HTR-8/SVneo (cell line): ENCODE results near the gene CHPT1.
"Not testable (repeated sequence)": the region's sequence is repeated elsewhere in the genome, so short reads cannot be mapped to it uniquely, and the experiment has no call there.

Experiments used
- DNase-seq: peaks from one replicate; pipeline ENCODE4 v3.0.0; 2011; ENCODE audit warnings: low spot score, mixed read lengths; ENCODE audit not compliant: insufficient read length
- FAIRE-seq: peaks from 2 replicates; lab custom pipeline; 2011; peaks lifted over from hg19 to GRCh38; lab: Jason Lieb, UNC

The CHPT1 gene

DNA sequence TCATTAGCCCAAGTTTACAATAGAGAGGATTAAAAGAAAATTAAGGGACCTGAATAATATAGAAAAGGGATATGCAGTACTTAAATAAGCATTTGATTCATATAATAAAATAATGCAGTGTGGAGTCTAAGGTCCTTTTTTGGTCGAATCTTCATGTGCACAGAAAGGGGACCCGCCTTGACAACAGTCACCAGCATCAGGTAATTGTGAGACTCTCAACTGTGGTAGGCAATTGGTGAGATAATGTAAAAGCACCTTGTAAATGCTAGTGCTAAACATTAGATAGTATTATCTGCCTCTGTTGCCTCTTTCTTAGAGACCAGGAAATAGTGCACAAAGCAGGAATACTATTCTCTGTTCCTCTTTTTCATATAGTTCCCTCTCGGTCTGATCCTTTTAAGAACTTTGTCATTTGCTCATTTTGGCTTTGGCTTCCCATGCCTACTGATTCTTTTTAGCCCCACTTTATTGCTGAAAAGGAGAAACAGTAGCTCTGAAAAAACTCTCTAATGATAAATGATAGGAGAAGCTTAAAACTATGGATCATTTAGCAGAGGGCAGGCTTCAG lies 17.5 kb downstream of the CHPT1 start:
- DNase-seq (no peak), FAIRE-seq (no peak)

DNA sequence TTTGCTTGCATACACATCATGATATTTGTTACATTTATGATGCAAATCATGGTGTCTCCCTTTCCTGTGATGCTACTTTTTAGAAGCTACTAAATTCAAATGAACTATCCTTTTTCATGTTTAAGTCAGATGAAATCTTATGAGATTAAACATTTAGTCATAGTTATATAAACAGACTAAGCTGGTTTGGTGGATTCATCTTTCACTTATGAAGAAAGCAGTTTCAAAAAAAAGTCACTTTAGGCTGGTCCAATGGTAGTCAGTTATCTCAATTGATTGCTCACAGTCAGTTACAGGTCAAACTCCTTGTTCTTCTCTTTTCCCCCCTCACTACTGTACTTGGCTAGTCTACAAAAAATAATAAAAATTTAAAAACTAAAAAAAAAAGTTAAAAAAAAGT lies 22.1 kb downstream of the CHPT1 start:
- DNase-seq (no peak), FAIRE-seq (no peak)

DNA sequence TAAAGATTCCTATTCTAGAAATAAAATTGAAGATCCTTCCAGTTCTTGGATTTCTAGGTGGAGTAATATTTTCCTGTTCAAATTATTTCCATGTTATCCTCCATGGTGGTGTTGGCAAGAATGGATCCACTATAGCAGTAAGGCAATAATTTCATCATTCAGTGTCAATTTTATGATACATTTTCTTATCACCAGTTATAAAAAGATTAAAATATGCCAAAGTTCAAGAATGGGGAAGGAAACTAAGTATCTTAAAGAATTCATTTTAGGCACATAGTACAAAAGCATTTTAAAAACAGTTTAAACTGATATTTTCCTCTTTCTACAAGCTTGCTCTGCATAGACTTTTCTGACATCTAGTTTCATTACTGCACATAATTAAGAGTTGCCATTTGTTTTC lies 22.7 kb downstream of the CHPT1 start:
- FAIRE-seq (no peak), DNase-seq (no peak)

DNA sequence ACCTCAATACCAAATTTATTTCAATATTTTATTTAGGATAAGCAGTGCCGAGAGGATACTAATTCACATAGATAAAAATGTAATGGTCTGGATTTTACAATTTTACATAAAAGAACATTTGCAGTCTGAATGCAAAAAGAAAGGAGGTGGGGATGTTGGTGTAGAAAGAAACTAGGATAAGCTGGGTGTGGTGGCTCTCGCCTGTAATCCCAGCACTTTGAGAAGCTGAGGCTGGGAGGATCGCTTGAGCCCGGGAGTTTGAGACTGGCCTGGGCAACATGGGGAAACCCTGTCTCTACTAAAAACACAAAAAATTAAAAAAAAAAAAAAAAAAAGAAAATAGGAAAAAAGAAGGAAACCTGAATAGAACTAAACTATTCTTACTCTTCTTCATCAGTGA lies 25.0 kb downstream of the CHPT1 start:
- FAIRE-seq, result no peak
- no peak for DNase-seq

DNA sequence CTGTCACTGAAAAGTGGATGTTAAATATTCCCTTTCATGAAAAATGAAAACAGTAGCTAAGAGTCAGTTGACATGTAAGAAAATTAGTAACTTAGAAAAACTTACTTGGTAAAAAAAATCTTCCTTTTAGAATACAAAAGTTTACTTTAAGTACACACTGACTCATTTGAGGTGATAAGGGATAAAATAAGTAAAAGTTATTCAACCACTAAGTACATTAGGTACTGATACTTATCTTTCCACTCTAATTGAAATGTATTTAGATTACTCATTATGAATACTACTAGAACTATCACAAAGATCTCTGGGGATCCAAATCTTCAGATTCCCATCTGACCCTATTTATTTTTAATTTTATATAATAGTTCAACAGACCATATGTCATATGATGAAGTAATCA lies 29.7 kb downstream of the CHPT1 start:
- FAIRE-seq (no peak), DNase-seq (no peak)

DNA sequence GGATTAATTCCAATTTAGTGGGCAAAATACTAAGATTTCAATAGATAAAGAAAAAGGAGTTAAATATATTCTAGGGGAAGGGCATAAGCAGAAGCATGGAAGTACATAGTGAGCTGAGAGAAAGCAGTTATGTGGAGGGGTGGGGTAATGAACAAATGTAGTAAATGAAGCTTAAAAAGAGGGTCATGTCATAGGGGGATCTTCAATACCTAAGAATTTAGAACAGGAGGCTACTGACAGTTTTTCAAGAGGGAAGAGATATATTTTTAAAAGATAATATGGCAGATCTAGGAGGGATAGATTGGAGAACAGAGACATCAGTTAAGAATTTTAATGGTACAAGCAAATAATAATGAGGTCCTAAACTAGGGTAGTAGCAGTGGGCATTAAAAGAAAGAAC lies 32.4 kb downstream of the CHPT1 start:
- DNase-seq (no peak), FAIRE-seq (no peak)

DNA sequence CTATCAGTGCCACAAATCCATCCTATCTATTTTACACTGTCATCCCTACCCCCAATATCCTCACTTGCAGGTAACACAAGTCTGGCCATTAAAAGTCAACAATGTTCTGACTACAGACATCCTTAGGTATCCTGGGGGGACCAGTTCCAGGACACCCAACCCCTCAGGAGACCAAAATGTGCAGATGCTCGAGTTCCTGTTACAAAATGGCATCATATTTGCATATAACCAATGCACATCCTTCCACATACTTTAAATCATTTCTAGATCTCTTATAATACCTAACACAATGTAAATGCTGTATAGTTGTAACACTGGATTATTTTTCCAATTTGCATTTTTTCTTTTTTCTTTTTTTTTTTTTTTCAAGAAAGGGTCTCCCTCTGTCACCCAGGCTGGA lies 34.9 kb downstream of the CHPT1 start:
- no peak for FAIRE-seq
- DNase-seq, result no peak

- no peak for FAIRE-seq
- DNase-seq, result no peak
Measured at GRCh38 chr12:101733166-101733565, 35.7 kb downstream of the CHPT1 start.

DNA sequence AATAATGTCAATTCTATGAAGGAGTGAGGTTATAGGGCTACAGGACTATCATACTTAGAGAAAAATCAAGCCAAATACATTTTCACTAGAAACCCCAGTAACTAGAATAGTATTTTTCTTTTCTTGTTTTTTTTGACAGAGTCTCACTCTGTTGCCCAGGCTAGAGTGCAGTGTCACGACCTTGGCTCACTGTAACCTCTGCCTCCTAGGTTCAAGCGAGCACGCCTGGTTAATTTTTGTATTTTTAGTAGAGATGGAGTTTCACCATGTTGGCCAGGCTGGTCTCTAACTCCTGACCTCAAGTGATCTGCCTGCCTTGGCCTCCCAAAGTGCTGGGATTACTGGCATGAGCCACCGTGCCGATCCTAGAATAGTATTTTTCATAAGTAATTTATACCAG lies 37.0 kb downstream of the CHPT1 start:
- not testable (repeated sequence) for FAIRE-seq, DNase-seq

DNA sequence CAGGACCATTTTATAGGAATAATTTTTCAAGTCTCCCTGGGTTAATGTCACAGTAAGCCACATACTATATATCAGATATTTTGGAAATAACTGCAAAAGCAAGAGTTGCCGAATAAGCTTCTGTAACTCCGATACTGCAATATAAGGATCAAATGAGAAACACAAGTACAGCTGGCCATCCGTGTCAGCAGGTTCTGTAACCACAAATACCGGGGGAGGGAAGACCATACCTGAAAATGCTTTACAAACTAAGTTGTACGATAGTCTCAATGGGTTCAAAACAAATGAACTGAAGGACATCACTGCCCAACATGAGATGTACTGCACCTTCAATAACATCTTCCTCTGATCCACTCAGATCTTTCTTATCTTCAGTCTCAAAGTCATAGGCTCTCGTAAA lies 40.0 kb downstream of the CHPT1 start:
- no peak for FAIRE-seq
- DNase-seq, result no peak

DNA sequence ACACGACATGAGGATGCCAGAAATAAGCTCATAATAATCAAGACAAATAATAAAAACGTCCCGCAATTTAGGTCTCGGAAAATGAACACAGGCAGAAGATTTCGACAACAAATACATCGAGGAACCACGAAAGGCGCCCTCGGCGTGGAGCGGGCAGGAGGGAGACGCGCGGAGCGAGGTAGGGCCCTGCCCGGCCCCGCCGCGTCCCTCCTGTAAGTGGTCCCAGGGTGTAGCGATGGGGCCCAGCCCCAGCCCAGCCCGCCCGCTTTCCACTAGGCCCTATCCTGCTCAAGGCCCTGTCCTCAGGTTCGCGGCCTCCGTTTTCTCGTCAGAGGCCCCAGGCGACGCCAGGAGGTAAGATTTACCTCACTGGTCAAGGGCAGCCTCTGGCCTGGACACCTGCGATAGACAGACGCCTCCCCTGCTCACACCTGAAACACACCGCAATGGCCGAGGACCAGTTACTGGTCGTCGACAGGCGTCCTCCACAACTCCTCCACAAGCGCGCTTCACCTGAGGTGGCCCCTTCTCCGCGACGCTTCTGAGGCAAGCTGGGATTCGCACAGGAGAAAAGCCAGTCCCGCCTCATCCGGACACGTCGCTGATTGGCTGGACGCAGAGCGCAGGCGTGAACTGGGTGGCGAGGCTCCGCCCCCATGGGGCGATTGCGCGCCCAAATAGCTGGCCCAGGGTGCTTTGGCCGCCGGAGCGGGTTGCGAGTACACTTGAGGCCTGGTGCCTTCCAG lies 41.7 kb downstream of the CHPT1 start, which contains the start of gene SYCP3:
Gene SYCP3 (minus strand): TSS at position 543 of the 746 bp plus-strand sequence. CDS start 1,527 bp downstream, outside the sequence.
- no peak for DNase-seq
- no peak for FAIRE-seq

GRCh38 chr12:101740566-101740965 lies 43.1 kb downstream of the CHPT1 start:
- DNase-seq (no peak), FAIRE-seq (no peak)

DNA sequence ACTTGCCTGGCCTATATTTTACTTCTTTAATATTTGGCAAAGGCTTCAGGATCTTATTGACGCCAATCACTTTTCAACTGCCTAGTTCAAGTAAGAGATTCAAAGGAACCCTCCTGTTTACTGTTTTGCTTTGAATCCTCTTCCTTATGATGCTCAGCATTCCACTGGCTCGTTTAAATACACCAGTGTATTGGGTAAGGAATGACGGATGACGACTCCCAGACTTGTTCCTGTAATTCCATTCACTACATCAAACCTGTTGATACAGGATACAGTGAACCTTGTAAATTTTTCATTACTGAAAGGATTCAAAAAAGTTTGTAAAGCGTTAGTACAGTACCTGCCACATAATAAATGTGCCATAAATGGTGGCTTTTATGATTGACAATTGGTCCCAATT lies 43.5 kb downstream of the CHPT1 start:
- FAIRE-seq, result no peak
- no peak for DNase-seq

DNA sequence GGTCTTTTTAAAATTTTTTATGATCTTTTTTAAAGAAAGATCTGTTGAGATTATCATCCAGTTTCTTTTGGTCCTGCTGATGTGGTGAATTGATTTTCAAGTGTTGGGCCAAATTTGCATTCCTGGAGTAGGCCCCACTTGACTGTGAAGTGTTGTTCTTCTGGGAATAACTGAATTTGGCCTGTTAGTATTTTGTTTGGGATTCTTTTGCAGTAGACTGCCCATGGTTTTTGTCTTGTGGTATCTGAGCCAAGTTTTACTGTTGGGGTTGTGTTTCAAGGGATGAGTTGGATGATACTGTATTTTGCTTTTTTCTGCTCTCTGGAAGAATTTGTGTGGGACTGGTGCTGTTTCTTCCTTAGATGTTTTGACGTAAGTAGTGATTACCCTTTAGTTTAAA lies 45.8 kb downstream of the CHPT1 start:
- DNase-seq, result no peak
- FAIRE-seq, result no peak

DNA sequence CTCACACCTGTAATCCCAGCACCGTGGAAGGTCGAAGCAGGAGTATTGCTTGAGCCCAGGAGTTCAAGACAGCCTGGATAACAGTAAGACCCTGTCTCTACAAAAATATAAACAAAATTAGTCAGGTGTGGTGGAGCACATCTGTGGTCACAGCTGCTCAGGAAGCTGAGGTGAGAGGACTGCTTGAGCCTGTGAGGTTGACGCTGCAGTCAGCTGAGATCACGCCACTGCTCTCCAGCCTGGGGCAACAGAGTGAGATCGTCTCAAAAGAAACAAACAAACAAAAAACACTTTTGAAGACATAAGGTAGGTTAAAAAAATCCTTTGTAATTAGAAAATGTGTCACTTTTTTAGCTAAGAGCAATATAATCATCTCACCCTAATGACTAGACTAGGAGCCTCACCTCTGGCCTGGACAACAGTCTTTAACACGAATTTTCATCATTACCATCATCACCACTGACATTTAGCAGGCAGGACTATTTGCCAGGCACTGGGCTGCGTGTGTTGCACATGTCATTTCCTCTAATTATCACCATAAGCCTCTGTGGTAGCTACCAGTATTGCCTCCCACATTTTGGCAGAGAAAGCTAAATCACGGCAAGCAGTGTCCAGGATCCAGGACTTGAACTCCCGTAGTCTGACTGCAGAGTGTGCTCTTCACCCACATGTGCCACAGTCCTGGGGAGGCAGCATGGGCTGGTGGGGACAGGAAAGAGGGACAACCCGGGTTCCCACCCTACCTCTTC lies 46.5 kb downstream of the CHPT1 start:
- DNase-seq, result no peak
- FAIRE-seq, result no peak

DNA sequence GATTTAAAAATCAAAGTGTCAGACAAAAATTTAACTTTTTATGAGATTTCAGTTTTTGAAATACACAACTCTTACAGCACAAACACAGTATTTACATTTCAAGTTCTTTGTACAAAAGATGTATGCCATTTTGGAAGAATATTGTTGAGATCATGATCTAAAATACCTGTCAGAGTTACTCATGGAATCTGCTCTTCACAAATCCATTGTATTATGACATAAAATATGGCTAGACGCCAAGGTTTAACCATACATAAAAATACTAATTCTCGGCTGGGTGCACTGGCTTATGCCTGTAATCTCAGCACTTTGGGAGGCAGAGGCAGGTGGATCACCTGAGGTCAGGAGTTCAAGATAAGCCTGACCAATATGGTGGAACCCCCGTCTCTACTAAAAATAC lies 48.0 kb downstream of the CHPT1 start:
- DNase-seq (no peak), FAIRE-seq (no peak)

DNA sequence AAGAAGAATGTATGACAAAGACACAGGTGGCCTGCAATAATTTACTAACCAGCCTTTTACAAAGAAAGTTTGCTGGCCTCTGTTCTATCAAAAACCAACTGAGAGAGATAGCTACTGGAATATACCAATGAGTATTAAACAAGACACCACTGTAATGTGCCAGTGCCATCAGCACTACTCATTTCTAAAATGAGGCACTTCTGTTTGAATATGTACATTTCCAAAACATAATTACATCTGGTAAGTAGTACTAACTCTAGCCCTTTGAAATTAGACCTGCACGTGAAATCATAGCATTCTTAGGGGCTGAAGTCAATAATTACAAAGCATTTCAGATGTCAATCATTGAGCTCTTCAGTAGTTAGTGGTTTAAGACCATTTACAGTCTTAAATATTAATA lies 48.8 kb downstream of the CHPT1 start:
- no peak for DNase-seq
- no peak for FAIRE-seq

DNA sequence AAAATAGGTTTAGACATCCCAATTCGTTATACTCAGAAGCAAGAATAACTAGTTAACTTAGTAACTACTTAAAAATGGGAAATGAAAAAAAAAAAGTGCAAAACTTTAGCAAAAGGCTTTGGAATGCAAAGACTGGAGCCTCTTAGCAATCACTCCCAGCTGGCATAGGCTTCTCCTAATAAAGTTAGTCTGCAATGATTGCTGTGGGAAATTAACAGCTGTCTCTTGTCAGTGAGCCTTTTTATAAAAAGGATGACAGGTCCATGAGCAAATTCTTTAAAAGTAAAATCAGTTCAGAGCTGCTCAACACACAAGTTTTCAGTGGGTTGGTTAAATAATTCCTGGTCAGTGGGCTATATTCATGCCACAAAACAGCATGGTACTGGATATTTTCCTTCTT lies 49.2 kb downstream of the CHPT1 start:
- no peak for FAIRE-seq
- DNase-seq, result no peak

DNA sequence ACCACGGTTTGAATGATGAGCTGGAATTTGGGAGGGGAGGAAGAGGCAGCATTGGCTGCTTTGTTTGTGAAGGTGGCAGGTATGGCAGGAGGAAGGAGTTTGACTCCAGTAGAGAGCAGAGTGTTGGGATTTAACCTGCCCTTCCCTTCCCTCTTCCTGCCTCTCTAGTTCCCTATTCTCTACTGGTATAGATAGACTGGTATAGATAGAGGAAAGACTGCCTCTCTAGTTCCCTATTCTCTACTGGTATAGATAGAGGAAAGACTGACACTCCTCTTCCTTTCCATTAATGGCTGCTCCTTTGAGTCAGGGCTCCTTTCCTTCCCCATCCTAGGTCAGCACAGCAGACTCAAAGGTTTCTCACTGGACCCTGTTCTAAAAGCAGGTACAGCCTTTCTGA lies 50.3 kb downstream of the CHPT1 start:
- DNase-seq, result no peak
- no peak for FAIRE-seq

GRCh38 chr12:101748907-101749306 lies 51.5 kb downstream of the CHPT1 start:
- no peak for FAIRE-seq

DNA sequence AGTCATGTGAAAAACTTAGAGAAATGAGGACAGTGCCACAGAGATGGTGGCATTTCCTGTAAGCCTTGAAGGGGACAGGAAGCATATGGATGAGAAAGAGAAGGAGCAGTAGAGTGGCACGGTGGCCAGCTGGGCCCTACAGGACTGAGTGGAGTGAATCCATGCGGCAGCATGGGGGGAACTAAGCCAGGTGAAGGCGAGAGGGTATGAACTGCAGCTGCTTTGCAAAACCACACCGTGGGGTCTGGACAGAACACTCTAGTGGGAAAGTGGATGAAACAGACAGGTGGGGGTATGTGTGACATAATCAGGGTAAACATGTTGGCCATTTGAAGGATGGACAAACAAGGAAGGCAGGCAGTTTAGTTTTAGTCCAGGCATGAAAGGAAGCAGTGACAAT lies 52.2 kb downstream of the CHPT1 start:
- no peak for DNase-seq
- no peak for FAIRE-seq

More at GRCh38 chr12:101748907-101749306, 51.5 kb downstream of the CHPT1 start:
- no peak for DNase-seq
